Measurements from ENCODE around the gene TMEM271.

Gene TMEM271

GRCh38 chr4:576245-576821, at the start of gene TMEM271:
TSS of gene TMEM271 (minus strand) at chr4:576295. CDS start at chr4:576062, 233 bp downstream.
- Histone ChIP-seq H4K20me1 (ENCODE audit: insufficient read depth) (no peaks in the 10 kb centered on the region), H3K27ac (no peak within 1 kb of the TSS), H3K4me1 (ENCODE audit: low read depth, poor library complexity, severe bottlenecking) (no peaks in the 10 kb centered on the region), H3K9ac (no peak within 1 kb of the TSS), H2AFZ (ENCODE audit: low read depth) (no peak within 1 kb of the TSS), H3K4me2 (no peak within 1 kb of the TSS), H3K27me3 (ENCODE audit: insufficient read depth, low read depth) (no peaks in the 10 kb centered on the region), H3K36me3 (ENCODE audit: insufficient read depth) (no peaks in the 10 kb centered on the region), H3K79me2 (ENCODE audit: insufficient read depth, low read depth) (no peaks in the 10 kb centered on the region), H3K4me3 (IDR thresholded peaks at IDR 0.05; ENCODE audit: insufficient read depth, low read depth, low read length) (no peak within 1 kb of the TSS)
- no peak for TF ChIP-seq CTCF (conservative IDR thresholded peaks at IDR 0.05; ENCODE audit: low read depth, low read length)

GRCh38 chr4:625631-626161, 49.6 kb upstream of the TMEM271 start:
- TF ChIP-seq CTCF (conservative IDR thresholded peaks at IDR 0.05; ENCODE audit: low read depth, low read length), result no peak
- no peak overlapping the region for H3K4me3 ChIP-seq (IDR thresholded peaks at IDR 0.05; ENCODE audit: insufficient read depth, low read depth, low read length)
- no peaks in the 10 kb centered on the region; the same call in 1 of the 2 replicates for H3K27me3 ChIP-seq (ENCODE audit: insufficient read depth, low read depth)
- H3K9ac ChIP-seq, result no peak overlapping the region
- no peak overlapping the region for H3K27ac ChIP-seq
- no peaks in the 10 kb centered on the region for H3K79me2 ChIP-seq (ENCODE audit: insufficient read depth, low read depth)
- no peaks in the 10 kb centered on the region for H3K4me1 ChIP-seq (ENCODE audit: low read depth, poor library complexity, severe bottlenecking)
- no peak overlapping the region for H2AFZ ChIP-seq (ENCODE audit: low read depth)
- H4K20me1 ChIP-seq (ENCODE audit: insufficient read depth), result no peaks in the 10 kb centered on the region
- no peak overlapping the region for H3K4me2 ChIP-seq
- H3K36me3 ChIP-seq (ENCODE audit: insufficient read depth), result no peaks in the 10 kb centered on the region

- Histone ChIP-seq H3K36me3 (ENCODE audit: insufficient read depth) (no peaks in the 10 kb centered on the region), H2AFZ (ENCODE audit: low read depth) (no peak within 1 kb of the TSS), H3K27ac (no peak within 1 kb of the TSS), H3K79me2 (ENCODE audit: insufficient read depth, low read depth) (no peaks in the 10 kb centered on the region), H3K4me2 (no peak within 1 kb of the TSS), H4K20me1 (ENCODE audit: insufficient read depth) (no peaks in the 10 kb centered on the region), H3K9ac (no peak within 1 kb of the TSS), H3K4me3 (IDR thresholded peaks at IDR 0.05; ENCODE audit: insufficient read depth, low read depth, low read length) (no peak within 1 kb of the TSS), H3K27me3 (ENCODE audit: insufficient read depth, low read depth) (no peaks in the 10 kb centered on the region; the same call in 1 of the 2 replicates), H3K4me1 (ENCODE audit: low read depth, poor library complexity, severe bottlenecking) (no peaks in the 10 kb centered on the region)
- no peak for TF ChIP-seq CTCF (conservative IDR thresholded peaks at IDR 0.05; ENCODE audit: low read depth, low read length)
Measured at GRCh38 chr4:624705-625590, 48.9 kb upstream of the TMEM271 start, which contains the start of gene PDE6B. TSS of gene PDE6B (plus strand) at chr4:625573. CDS start at chr4:625627, 54 bp downstream.

GRCh38 chr4:623914-624566, 47.9 kb upstream of the TMEM271 start:
- H3K4me2 ChIP-seq, result no peak overlapping the region
- no peaks in the 10 kb centered on the region; the same call in 1 of the 2 replicates for H3K27me3 ChIP-seq (ENCODE audit: insufficient read depth, low read depth)
- no peaks in the 10 kb centered on the region for H3K79me2 ChIP-seq (ENCODE audit: insufficient read depth, low read depth)
- H3K36me3 ChIP-seq (ENCODE audit: insufficient read depth), result no peaks in the 10 kb centered on the region
- no peak overlapping the region for H2AFZ ChIP-seq (ENCODE audit: low read depth)
- TF ChIP-seq CTCF (conservative IDR thresholded peaks at IDR 0.05; ENCODE audit: low read depth, low read length), result no peak
- H3K4me1 ChIP-seq (ENCODE audit: low read depth, poor library complexity, severe bottlenecking), result no peaks in the 10 kb centered on the region
- H4K20me1 ChIP-seq (ENCODE audit: insufficient read depth), result no peaks in the 10 kb centered on the region
- no peak overlapping the region for H3K4me3 ChIP-seq (IDR thresholded peaks at IDR 0.05; ENCODE audit: insufficient read depth, low read depth, low read length)
- no peak overlapping the region for H3K9ac ChIP-seq
- no peak overlapping the region for H3K27ac ChIP-seq
